Stimulated activated naive CD8-positive, alpha-beta T cell treated with anti-CD3 and anti-CD28 coated beads, Interleukin-15, amount 100 ng/mL, for 72 hours (primary cell): ENCODE measurements around the gene EML6.

Experiments
- ATAC-seq: fragments of 150-1000 bp; cut with Tn5 transposase; 2 replicates; pipeline ENCODE4 v1.10.0; 2021; ENCODE audit warnings: mild to moderate bottlenecking, moderate library complexity
- DNase-seq, 2 donors: peaks; one replicate each; pipeline ENCODE4 v3.0.0; 2021 to 2022
- H3K27ac Mint-ChIP-seq, 2 donors: one replicate each; pipeline ENCODE4 v1.8.0; 2022; ENCODE audit warnings: mild to moderate bottlenecking in 2 of 2, mixed read lengths in 2 of 2, moderate library complexity in 2 of 2
- H3K27me3 Mint-ChIP-seq: one replicate; pipeline ENCODE4 v1.8.0; 2022; ENCODE audit warnings: mixed read lengths
- H3K4me1 Mint-ChIP-seq: one replicate; pipeline ENCODE4 v1.8.0; 2022; ENCODE audit warnings: mild to moderate bottlenecking, mixed read lengths
- H3K4me3 Mint-ChIP-seq, 2 donors: one replicate each; pipeline ENCODE4 v1.8.0; 2022; ENCODE audit warnings: mild to moderate bottlenecking in 2 of 2, mixed read lengths in 2 of 2, moderate library complexity in 1 of 2
- H3K9me3 Mint-ChIP-seq, 2 donors: one replicate each; pipeline ENCODE4 v1.8.0; 2022; ENCODE audit warnings: mixed read lengths in 2 of 2

EML6 gene

GRCh38 chr2:54965425-54965824 is 242.0 kb downstream of the EML6 start:
- ATAC-seq = no peak
- H3K4me3 Mint-ChIP-seq = no peak overlapping the region
- H3K27me3 Mint-ChIP-seq = no peaks in the 10 kb centered on the region
- H3K4me1 Mint-ChIP-seq = peaks cover 21% of the 10 kb centered on the region
- peaks cover 0 to 5% of the 10 kb centered on the region in 2 donors for H3K9me3 Mint-ChIP-seq
- no peak overlapping the region for H3K27ac Mint-ChIP-seq
- no peak for DNase-seq

- no peaks in the 10 kb centered on the region for H3K27me3 Mint-ChIP-seq
- peak overlapping the region in 1 of 2 donors; percentile 39 for H3K27ac Mint-ChIP-seq
- H3K4me3 Mint-ChIP-seq = no peak overlapping the region
- ATAC-seq (no peak), DNase-seq (no peak)
- peaks cover 21% of the 10 kb centered on the region for H3K4me1 Mint-ChIP-seq
- peaks cover 0 to 5% of the 10 kb centered on the region in 2 donors for H3K9me3 Mint-ChIP-seq
These were observed 242.8 kb downstream of the EML6 start for GRCh38 chr2:54966165-54966832.

DNA sequence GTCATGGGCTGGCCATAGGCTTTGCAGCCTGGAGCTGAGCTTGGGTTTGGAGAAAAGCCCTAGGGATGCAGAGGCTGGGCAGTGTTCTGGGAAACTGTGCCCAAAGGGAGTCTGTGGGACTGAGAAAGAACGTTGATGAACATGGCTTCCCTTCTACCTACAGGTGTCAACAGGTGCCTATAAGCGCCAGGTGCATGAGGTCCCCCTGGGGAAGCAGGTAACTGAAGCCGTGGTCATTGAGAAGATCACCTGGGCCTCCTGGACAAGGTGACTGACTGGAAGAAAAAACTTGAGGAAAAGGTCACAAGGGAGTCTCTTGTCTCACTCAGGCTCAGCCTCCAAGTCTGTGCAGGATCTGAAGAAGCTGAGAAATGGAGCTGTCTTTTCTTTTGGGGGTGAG is 243.4 kb downstream of the EML6 start:
- Mint-ChIP-seq H3K27me3 (no peaks in the 10 kb centered on the region), H3K27ac (no peak overlapping the region), H3K9me3 (peaks cover 0 to 5% of the 10 kb centered on the region in 2 donors), H3K4me3 (no peak overlapping the region), H3K4me1 (peaks cover 21% of the 10 kb centered on the region)
- ATAC-seq (no peak), DNase-seq (no peak)

DNA sequence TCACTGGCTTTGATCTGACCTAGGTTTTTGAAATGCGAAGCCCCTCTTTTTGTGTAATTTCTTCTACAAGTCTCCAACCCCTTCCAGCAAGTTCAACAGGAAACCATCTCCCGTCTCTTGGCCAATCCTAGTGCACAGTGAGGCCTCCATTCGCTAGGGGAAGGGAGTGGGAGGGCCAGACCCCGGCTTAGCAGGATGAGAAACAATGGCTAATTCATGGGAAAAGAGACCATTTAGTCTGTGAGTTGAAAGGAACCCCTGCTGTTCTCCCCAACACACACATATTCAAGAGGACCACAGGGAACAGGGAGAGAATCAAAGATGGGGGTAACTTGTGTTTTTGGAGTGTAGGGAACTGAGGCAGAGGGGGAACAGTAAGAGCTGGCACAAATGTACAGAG is 243.8 kb downstream of the EML6 start:
- H3K27ac Mint-ChIP-seq = no peak overlapping the region

GRCh38 chr2:54967759-54968365 is 244.4 kb downstream of the EML6 start:
- DNase-seq = no peak
- Mint-ChIP-seq H3K27ac (peak overlapping the region in 1 of 2 donors; percentile 82), H3K4me1 (peaks cover 21% of the 10 kb centered on the region), H3K4me3 (no peak overlapping the region), H3K9me3 (peaks cover 0 to 5% of the 10 kb centered on the region in 2 donors), H3K27me3 (no peaks in the 10 kb centered on the region)
- no peak for ATAC-seq

More for the DNA sequence above, 243.8 kb downstream of the EML6 start:
- DNase-seq (no peak), ATAC-seq (no peak)
- H3K4me1 Mint-ChIP-seq = peaks cover 21% of the 10 kb centered on the region
- no peak overlapping the region for H3K4me3 Mint-ChIP-seq
- H3K9me3 Mint-ChIP-seq = peaks cover 0 to 5% of the 10 kb centered on the region in 2 donors
- H3K27me3 Mint-ChIP-seq = no peaks in the 10 kb centered on the region

DNA sequence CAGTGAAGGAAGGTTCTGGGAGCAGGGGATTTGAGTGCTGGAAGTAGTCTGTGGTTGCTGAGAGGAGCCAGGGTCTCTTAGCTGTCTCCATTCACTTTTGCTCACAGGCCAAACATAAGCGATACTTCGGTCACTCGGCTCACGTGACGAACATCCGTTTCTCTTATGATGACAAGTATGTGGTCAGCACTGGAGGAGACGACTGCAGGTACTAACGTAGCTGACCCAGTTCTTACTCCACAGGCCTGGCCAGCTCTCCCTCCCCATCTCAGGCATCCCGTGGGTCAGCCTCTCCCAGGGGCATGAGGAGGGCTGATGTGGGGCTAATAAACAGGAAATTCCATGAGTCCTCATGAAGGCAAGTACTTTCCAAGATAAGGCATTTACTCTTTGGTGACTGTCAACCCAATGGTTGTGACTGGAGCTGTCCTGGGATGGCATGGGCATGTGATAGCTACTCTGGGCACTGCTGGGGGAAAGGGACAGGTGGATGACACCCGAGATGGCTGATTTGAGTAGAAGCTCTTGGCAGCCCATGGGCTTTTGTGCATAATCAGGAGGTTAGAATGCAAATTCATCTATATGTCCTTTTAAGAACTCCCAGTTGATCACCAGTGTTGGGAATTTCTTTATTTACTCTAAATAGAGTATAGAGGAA is 245.2 kb downstream of the EML6 start:
- ATAC-seq (no peak), DNase-seq (no peak)
- Mint-ChIP-seq H3K27me3 (no peaks in the 10 kb centered on the region), H3K27ac (no peak overlapping the region), H3K9me3 (peaks cover 0 to 5% of the 10 kb centered on the region in 2 donors), H3K4me3 (no peak overlapping the region), H3K4me1 (peaks cover 21% of the 10 kb centered on the region)

DNA sequence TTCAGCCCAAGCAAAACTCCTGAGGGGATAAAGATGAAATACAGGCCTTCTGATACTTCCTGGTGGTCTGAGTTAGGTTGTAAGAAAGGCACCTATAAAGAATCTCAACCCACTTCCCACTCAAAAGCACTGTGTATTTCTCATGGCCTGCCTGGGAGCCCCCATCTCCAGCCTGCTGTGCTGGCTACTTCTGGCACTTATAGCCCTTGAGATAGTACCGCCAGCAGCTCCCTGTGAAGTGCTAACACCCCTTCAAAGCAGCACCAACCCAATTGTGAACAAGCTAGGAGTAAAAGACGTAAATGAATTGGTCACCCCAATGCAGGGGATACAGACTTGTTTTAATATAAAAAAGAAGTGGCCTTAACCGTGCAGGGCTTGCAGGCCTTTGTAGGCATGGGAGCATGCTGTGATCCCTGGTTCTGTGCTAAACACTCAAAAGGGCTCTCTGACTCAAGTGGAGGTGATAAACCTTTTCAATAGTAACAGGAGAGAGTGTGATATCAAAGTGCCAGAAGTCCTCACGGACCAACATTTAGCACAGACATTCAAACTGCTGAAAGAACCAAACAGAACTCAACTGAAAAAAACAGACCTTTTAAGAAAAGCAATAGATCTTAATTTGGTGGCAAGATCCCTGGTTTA is 246.0 kb downstream of the EML6 start:
- Mint-ChIP-seq H3K4me1 (peaks cover 21% of the 10 kb centered on the region), H3K4me3 (no peak overlapping the region), H3K9me3 (peaks cover 0 to 5% of the 10 kb centered on the region in 2 donors), H3K27me3 (no peaks in the 10 kb centered on the region), H3K27ac (no peak overlapping the region)
- DNase-seq (no peak), ATAC-seq (no peak)

DNA sequence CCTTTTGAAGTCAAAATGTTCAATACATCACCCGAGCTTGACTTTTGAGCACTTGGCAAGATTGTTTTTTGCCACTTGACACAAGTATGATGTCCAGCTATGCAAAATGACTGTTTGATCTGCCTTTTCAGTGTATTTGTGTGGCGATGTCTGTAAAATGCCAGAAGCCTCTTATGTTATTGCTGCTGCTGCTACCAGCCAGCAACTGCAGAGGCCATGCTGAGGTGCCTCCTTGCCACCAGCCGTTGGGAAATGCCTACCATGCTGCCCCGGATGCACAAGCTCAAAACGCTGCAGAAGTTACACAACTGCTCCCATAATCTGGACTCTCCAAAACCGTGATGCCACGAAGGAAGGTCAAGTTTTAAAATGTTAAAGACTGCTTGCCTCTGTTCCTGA is 246.5 kb downstream of the EML6 start:
- no peak for DNase-seq
- Mint-ChIP-seq H3K27me3 (no peaks in the 10 kb centered on the region), H3K4me1 (peaks cover 19% of the 10 kb centered on the region), H3K9me3 (peaks cover 0 to 5% of the 10 kb centered on the region in 2 donors), H3K27ac (no peak overlapping the region), H3K4me3 (no peak overlapping the region)
- no peak for ATAC-seq

DNA sequence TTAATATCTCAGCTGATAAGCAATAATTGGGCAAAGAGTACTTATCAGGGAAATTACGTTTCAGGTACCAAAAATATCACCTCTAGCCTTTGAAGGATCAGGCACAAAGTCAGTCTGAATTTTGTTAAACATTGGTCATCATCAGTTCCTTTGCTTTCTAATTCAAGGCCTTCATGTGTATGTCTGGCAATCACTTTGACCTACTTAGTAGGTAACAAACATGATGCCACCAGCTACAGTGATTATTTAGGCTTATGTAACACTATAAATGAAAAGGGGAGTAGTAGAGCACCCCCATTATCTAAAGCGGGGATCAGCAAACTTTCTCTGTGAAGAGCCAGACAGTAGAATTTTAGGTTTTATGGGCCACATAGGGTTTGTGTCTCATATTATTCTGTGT is 251.7 kb downstream of the EML6 start:
- Mint-ChIP-seq H3K27ac (no peak overlapping the region), H3K27me3 (no peaks in the 10 kb centered on the region), H3K4me3 (no peak overlapping the region)

DNA sequence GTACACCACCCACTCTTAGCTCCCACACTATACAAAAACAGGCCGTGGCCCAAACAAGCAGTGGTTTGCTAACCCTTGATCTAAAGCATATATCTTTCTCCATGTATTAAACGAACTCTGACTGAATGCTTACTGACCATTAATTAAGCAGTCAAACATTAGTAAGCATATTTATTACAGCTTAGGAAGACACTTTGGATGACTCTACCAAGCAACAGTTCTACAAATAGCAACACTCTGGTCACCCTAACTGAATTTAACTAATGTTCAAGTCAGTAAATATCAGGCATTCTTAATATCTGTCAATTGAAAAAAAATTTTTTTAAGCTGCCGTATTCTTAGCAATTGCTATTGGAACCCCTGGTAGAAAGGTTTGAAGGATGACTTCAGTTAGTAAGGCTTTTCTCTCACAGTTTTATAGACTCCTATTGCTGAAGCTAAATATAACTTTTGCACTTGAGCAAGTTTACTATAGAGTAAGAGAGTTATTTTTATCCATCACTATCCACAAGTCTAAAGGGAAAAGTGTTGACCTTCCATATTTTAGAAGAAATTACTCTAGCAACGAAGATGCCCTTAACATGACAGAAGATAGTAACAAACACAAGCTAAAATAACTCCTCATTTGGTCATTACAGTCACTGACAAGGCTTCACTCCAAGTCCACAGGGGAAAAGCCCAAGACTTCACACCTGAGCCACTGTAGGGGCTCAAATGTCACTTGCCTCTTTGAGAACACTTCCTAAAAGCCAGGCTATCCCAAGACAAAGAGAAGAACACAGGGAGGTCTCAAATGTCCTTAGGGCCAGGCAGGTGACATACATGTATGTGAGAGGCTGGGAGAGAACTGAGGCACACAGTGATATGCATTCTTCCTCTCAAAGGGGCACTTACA is 252.4 kb downstream of the EML6 start:
- Mint-ChIP-seq H3K4me3 (no peak overlapping the region), H3K27ac (peak overlapping the region; percentile 67 to 72), H3K4me1 (peaks cover 25% of the 10 kb centered on the region), H3K9me3 (no peaks in the 10 kb centered on the region), H3K27me3 (no peaks in the 10 kb centered on the region)
- no peak for ATAC-seq
- DNase-seq = no peak

More for the DNA sequence above, 251.7 kb downstream of the EML6 start:
- DNase-seq (no peak), ATAC-seq (no peak)
- Mint-ChIP-seq H3K9me3 (no peaks in the 10 kb centered on the region), H3K4me1 (peaks cover 19% of the 10 kb centered on the region)

- DNase-seq (no peak), ATAC-seq (no peak)
- no peaks in the 10 kb centered on the region for H3K27me3 Mint-ChIP-seq
- H3K27ac Mint-ChIP-seq = peak overlapping the region in 1 of 2 donors; percentile 55
- no peaks in the 10 kb centered on the region for H3K9me3 Mint-ChIP-seq
- peaks cover 27% of the 10 kb centered on the region for H3K4me1 Mint-ChIP-seq
- H3K4me3 Mint-ChIP-seq = no peak overlapping the region
These were observed 253.7 kb downstream of the EML6 start for GRCh38 chr2:54977149-54977548.

GRCh38 chr2:54979321-54980044 is 256.0 kb downstream of the EML6 start:
- peak overlapping the region in 1 of 2 donors; percentile 7 for H3K27ac Mint-ChIP-seq
- H3K4me3 Mint-ChIP-seq = no peak overlapping the region
- no peaks in the 10 kb centered on the region for H3K27me3 Mint-ChIP-seq
- DNase-seq = no peak
- H3K4me1 Mint-ChIP-seq = peaks cover 27% of the 10 kb centered on the region
- ATAC-seq = no peak
- no peaks in the 10 kb centered on the region for H3K9me3 Mint-ChIP-seq

DNA sequence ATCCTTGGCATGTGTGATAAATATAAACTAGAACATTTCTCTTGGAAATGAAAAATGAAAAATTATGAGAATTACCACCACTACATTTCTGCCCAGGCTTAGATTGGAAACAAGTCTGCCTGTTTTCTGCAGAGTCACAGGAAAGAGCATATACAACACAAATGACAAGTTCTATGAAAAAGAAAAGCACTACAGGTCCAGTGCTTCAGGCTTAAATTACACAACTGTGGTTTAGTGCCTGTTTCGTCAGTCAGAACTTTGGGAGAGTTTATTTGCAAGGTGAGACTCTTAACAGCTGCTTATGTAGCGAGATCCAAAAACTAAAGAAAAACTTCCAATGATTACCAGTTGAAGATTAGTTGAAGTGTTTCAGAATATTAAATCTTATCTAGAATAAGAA is 257.9 kb downstream of the EML6 start:
- H3K4me1 Mint-ChIP-seq = peaks cover 29% of the 10 kb centered on the region

GRCh38 chr2:54983345-54984220 is 260.1 kb downstream of the EML6 start:
- DNase-seq = no peak
- Mint-ChIP-seq H3K4me1 (peaks cover 16% of the 10 kb centered on the region), H3K9me3 (no peaks in the 10 kb centered on the region), H3K4me3 (no peak overlapping the region), H3K27ac (no peak overlapping the region), H3K27me3 (no peaks in the 10 kb centered on the region)
- ATAC-seq = no peak

More for the DNA sequence above, 257.9 kb downstream of the EML6 start:
- Mint-ChIP-seq H3K4me3 (no peak overlapping the region), H3K27me3 (no peaks in the 10 kb centered on the region), H3K27ac (no peak overlapping the region), H3K9me3 (no peaks in the 10 kb centered on the region)
- DNase-seq (no peak), ATAC-seq (no peak)
